K562 (cell line): ENCODE results near the gene LAMA4. TPM values are rescaled to one million over a fixed set of nuclear protein-coding genes. Genes with fewer than 3 reads are reported as not detected.

Source experiments
- ATAC-seq: fragments of 200-7000 bp; cut with Tn5 transposase; 3 replicates; pipeline ENCODE4 v1.9.1; 2020; ENCODE audit warnings: moderate library complexity
- BruUV-seq: library from RNA; stranded (reverse); fragments of 400-500 nt; replicated peaks from 2 replicates; lab custom pipeline; 2021; lab: Mats Ljungman, UMichigan
- CTCF ChIA-PET: fragments of 300-600 bp; formaldehyde crosslinking; extraction: SDS; loops from one replicate; lab custom pipeline; 2021; ENCODE audit warnings: low intra/inter-chr PET ratio; lab: Yijun Ruan, JAX
- POLR2A ChIA-PET: fragments of 300-600, 350-650 bp; sonication (Branson Sonifier 250); formaldehyde crosslinking; extraction: SDS; loops from one replicate; lab custom pipeline; 2021; ENCODE audit warnings: antibody characterized with exemption, inconsistent platforms; lab: Yijun Ruan, JAX
- DNase-seq, 4 experiments: peaks; one replicate each; pipeline versions ENCODE4 v3.0.0 to v3.0.0-alpha.2; 2011 to 2018; ENCODE audit warnings: low spot score in 3 of 4, mixed read lengths in 3 of 4; ENCODE audit errors: extremely low read depth in 1 of 4
- FAIRE-seq: peaks from 2 replicates; lab custom pipeline; 2011; peaks lifted over from hg19 to GRCh38; lab: Jason Lieb, UNC
- H2AFZ ChIP-seq: 2 replicates; pipeline ENCODE4 v1.6.0; 2011; ENCODE audit warnings: low read depth, low read length, control low read depth, inconsistent platforms
- H3K27ac ChIP-seq: fragments of 200-600 bp; 3 replicates; pipeline ENCODE4 v1.8.0; 2011; ENCODE audit warnings: low read depth, mild to moderate bottlenecking, control low read depth, inconsistent platforms, low read length, moderate library complexity, mixed read lengths; ENCODE audit errors: extremely low read depth
- H3K27me3 ChIP-seq, 2 experiments: fragments of 300-600 bp in 1 of 2; 2 replicates in 1 of 2; 3 replicates in 1 of 2; pipeline versions ENCODE4 v1.6.0 to v1.8.0; 2011; ENCODE audit warnings: inconsistent platforms in 2 of 2, low read length in 2 of 2, mild to moderate bottlenecking in 1 of 2, mixed read lengths in 1 of 2, moderate library complexity in 1 of 2; ENCODE audit not compliant: control insufficient read depth in 2 of 2, insufficient read depth in 2 of 2
- H3K36me3 ChIP-seq: fragments of 300-600 bp; 3 replicates; pipeline ENCODE4 v1.8.0; 2011; ENCODE audit warnings: mild to moderate bottlenecking, low read length, inconsistent platforms; ENCODE audit not compliant: control insufficient read depth, insufficient read depth
- H3K4me1 ChIP-seq, 2 experiments: fragments of 200-600 bp in 1 of 2; replicated peaks in 1 of 2; 2 replicates in 1 of 2; 3 replicates in 1 of 2; pipeline versions ENCODE4 v1.5.1 to v1.8.0; 2011; ENCODE audit warnings: inconsistent platforms in 2 of 2, low read length in 2 of 2, mild to moderate bottlenecking in 1 of 2, mixed read lengths in 1 of 2, moderate library complexity in 1 of 2; ENCODE audit not compliant: control insufficient read depth in 2 of 2, insufficient read depth in 2 of 2
- H3K4me2 ChIP-seq: 2 replicates; pipeline ENCODE4 v1.6.1; 2011; ENCODE audit warnings: low read length, control low read depth, inconsistent platforms, mixed read lengths; ENCODE audit not compliant: insufficient read depth
- H3K4me3 ChIP-seq: fragments of 200-600 bp; sonication (generic), shearing (Covaris generic); 2 replicates; pipeline ENCODE4 v1.5.1; 2016; ENCODE audit warnings: control low read depth, inconsistent platforms
- H3K79me2 ChIP-seq: fragments of 200-600 bp; 3 replicates; pipeline ENCODE4 v1.8.0; 2011; ENCODE audit warnings: low read length, inconsistent platforms; ENCODE audit not compliant: control insufficient read depth, insufficient read depth
- H3K9ac ChIP-seq, 2 experiments: 2 replicates each; pipeline versions ENCODE4 v1.6.0 to v1.6.1; 2011; ENCODE audit warnings: low read depth in 2 of 2, low read length in 2 of 2, control low read depth in 1 of 2, inconsistent platforms in 1 of 2, mild to moderate bottlenecking in 1 of 2, mixed read lengths in 1 of 2; ENCODE audit not compliant: insufficient read depth in 1 of 2
- H3K9me1 ChIP-seq: one replicate; pipeline ENCODE4 v1.6.0; 2011; ENCODE audit warnings: inconsistent platforms, mild to moderate bottlenecking, low read length, moderate library complexity; ENCODE audit not compliant: control insufficient read depth, insufficient read depth
- H3K9me3 ChIP-seq: replicated peaks from 2 replicates; pipeline ENCODE4 v1.5.1; 2011; ENCODE audit warnings: low read depth, low read length, inconsistent platforms; ENCODE audit not compliant: control insufficient read depth, insufficient read depth
- H4K20me1 ChIP-seq: replicated peaks from 2 replicates; pipeline ENCODE4 v1.6.1; 2011; ENCODE audit warnings: low read length, inconsistent platforms, mixed read lengths; ENCODE audit not compliant: control insufficient read depth, insufficient read depth
- BRF2 ChIP-seq: IDR thresholded peaks from 3 replicates; pipeline ENCODE4 v1.6.1; 2011; ENCODE audit warnings: borderline replicate concordance, mild to moderate bottlenecking; ENCODE audit not compliant: insufficient read length, insufficient read depth
- EP400 ChIP-seq: fragments of 450-650 bp; IDR thresholded peaks from 2 replicates; pipeline ENCODE4 v1.6.1; 2017; ENCODE audit warnings: antibody characterized with exemption, mild to moderate bottlenecking, moderate library complexity
- ETS2 ChIP-seq: IDR thresholded peaks from 2 replicates; pipeline ENCODE4 v1.6.1; 2016; ENCODE audit warnings: borderline replicate concordance, missing genetic modification characterization, mild to moderate bottlenecking, moderate library complexity, missing compliant biosample characterization; ENCODE audit not compliant: poor library complexity, severe bottlenecking
- HDGF ChIP-seq: fragments of 450-650 bp; IDR thresholded peaks from 2 replicates; pipeline ENCODE4 v1.6.1; 2016
- HLTF ChIP-seq: fragments of 450-650 bp; IDR thresholded peaks from 2 replicates; pipeline ENCODE4 v1.6.1; 2016
- IFI16 ChIP-seq: fragments of 250-450 bp; sonication (Bioruptor Pico); IDR thresholded peaks from 2 replicates; pipeline ENCODE4 v2.1.2; 2022; ENCODE audit warnings: mild to moderate bottlenecking, inconsistent platforms
- RBM39 ChIP-seq: fragments of 200-400 bp; formaldehyde crosslinking; optimal IDR thresholded peaks from 2 replicates; pipeline ENCODE3; 2018; ENCODE audit warnings: low read depth, low read length
- SAFB2 ChIP-seq: fragments of 200-400 bp; formaldehyde crosslinking; IDR thresholded peaks from 2 replicates; pipeline ENCODE4 v1.6.1; 2018; ENCODE audit warnings: borderline replicate concordance, low read length, low read depth, moderate library complexity; ENCODE audit not compliant: severe bottlenecking
- SMC3 ChIP-seq: conservative IDR thresholded peaks from 2 replicates; pipeline ENCODE4 v1.6.1; 2011; ENCODE audit warnings: low read depth, low read length, improper control_type of control experiment; ENCODE audit not compliant: insufficient read depth
- TOE1 ChIP-seq, 2 experiments: fragments of 450-650 bp in 1 of 2; sonication (generic) in 1 of 2; formaldehyde crosslinking in 1 of 2; IDR thresholded peaks; 2 replicates each; pipeline versions ENCODE4 v1.7.1 to v1.8.0; 2016 to 2022; ENCODE audit warnings: borderline replicate concordance in 2 of 2, mild to moderate bottlenecking in 2 of 2, antibody characterized with exemption in 1 of 2, inconsistent platforms in 1 of 2, low read depth in 1 of 2, missing genetic modification reagents in 1 of 2, moderate library complexity in 1 of 2
- ZNF592 ChIP-seq: fragments of 450-650 bp; IDR thresholded peaks from 2 replicates; pipeline ENCODE4 v1.6.1; 2017; ENCODE audit warnings: antibody characterized with exemption, mild to moderate bottlenecking
- WGBS: fragments of 100-300 bp; shearing (Covaris generic); methylation state at CpG from one replicate; pipeline ENCODE4 v1.1.6; 2016; ENCODE audit warnings: low coverage, mixed read lengths; ENCODE audit not compliant: insufficient coverage; ENCODE audit errors: missing lambda C conversion rate; 5-methylcytosine and 5-hydroxymethylcytosine counted together
- in situ Hi-C: fragments of 300-500 bp; cut with MboI; formaldehyde crosslinking; loops from 4 replicates; pipeline ENCODE4 v1.15.0; 2018; ENCODE audit warnings: inconsistent platforms, mixed read lengths
- intact Hi-C: fragments of 100-400 bp; cut with micrococcal nuclease; formaldehyde crosslinking; loops from 2 replicates; pipeline ENCODE4 v1.14.2; 2022
- polyA plus RNA-seq, 8 experiments: library from polyadenylated mRNA; depleted of rRNA in 4 of 8; stranded (reverse) in 5 of 8; unstranded in 3 of 8; fragments of >200 nt; fragmentation: Nextera tagmentation in 2 of 8; fragmentation: Illumina TruSeq in 1 of 8; extraction: Ambion mirVana in 2 of 8; extraction: Trizol in 1 of 8; gene quantifications; 2 replicates each; pipeline versions ENCODE4 v1.2.1 to v1.2.3, GENCODE V29; 2011 to 2014; ENCODE audit warnings: inconsistent platforms in 1 of 8, missing spikeins in 1 of 8
- total RNA-seq, 7 experiments: library from RNA; depleted of rRNA in 6 of 7; stranded (reverse); fragments of >200 nt in 6 of 7; fragmentation: Illumina TruSeq in 2 of 7; extraction: Trizol in 2 of 7; gene quantifications; 2 replicates each; pipeline versions ENCODE4 v1.2.1 to v1.2.3, GENCODE V29; 2011 to 2021; ENCODE audit warnings: low replicate concordance in 1 of 7

Gene LAMA4
- total and polyA plus RNA-seq, 9 of the 15 experiments (the other 6 are each of a cell fraction or from before 2014, with no cell fraction given): 0.05 to 2.9 (median 0.51) TPM

GRCh38 chr6:112231594-112232060 lies 22.7 kb downstream of the LAMA4 start:
- DNase-seq (no peak), ATAC-seq (no peak), FAIRE-seq (no peak)
- POLR2A ChIA-PET: no interaction called here
- no peaks in the 10 kb centered on the region for H4K20me1 ChIP-seq
- H3K27ac ChIP-seq: no peak overlapping the region
- H3K9ac ChIP-seq: no peak overlapping the region
- TF ChIP-seq SAFB2 (no peak), HDGF (no peak), HLTF (no peak), EP400 (no peak)
- intact Hi-C loops (no loop called here), in situ Hi-C loops (no loop called here)
- WGBS: 0% methylated on average over 2 of the region's 2 CpGs
- no peaks in the 10 kb centered on the region for H3K9me3 ChIP-seq
- no peak overlapping the region for H3K4me3 ChIP-seq
- no peaks in the 10 kb centered on the region for H3K27me3 ChIP-seq
- no peaks in the 10 kb centered on the region for H3K36me3 ChIP-seq
- no peaks in the 10 kb centered on the region for H3K9me1 ChIP-seq
- CTCF ChIA-PET: no interaction called here
- no peak overlapping the region for H2AFZ ChIP-seq
- no peak overlapping the region for H3K4me2 ChIP-seq
- H3K79me2 ChIP-seq: no peaks in the 10 kb centered on the region
- H3K4me1 ChIP-seq: no peaks in the 10 kb centered on the region
- BruUV-seq: no TSS peak

- CTCF ChIA-PET: no interaction called here
- in situ Hi-C loops: no loop called here
- no TSS peak for BruUV-seq
- H3K36me3 ChIP-seq: no peaks in the 10 kb centered on the region
- POLR2A ChIA-PET: no interaction called here
- WGBS: 0% methylated on average over 1 of the region's 1 CpG
- no peaks in the 10 kb centered on the region for H3K9me1 ChIP-seq
- no peaks in the 10 kb centered on the region for H3K27me3 ChIP-seq
- intact Hi-C loops: no loop called here
- no peaks in the 10 kb centered on the region for H3K4me1 ChIP-seq
- H3K9ac ChIP-seq: no peak overlapping the region
- no peak overlapping the region for H3K4me2 ChIP-seq
- no peak overlapping the region for H3K27ac ChIP-seq
- DNase-seq (no peak), ATAC-seq (no peak), FAIRE-seq (no peak)
- H3K79me2 ChIP-seq: no peaks in the 10 kb centered on the region
- no peak overlapping the region for H3K4me3 ChIP-seq
- no peak overlapping the region for H2AFZ ChIP-seq
- H4K20me1 ChIP-seq: no peaks in the 10 kb centered on the region
- no peaks in the 10 kb centered on the region for H3K9me3 ChIP-seq
- no peak for TF ChIP-seq TOE1 (IDR thresholded peaks at IDR 0.05; ENCODE audit: borderline replicate concordance)
- no peak for TF ChIP-seq TOE1 (CRISPR knock-in tag; IDR thresholded peaks at IDR 0.05; ENCODE audit: borderline replicate concordance, low read depth)
- no peak for TF ChIP-seq ZNF592
- TF ChIP-seq ETS2 (tag): no peak
- TF ChIP-seq RBM39: no peak
- no peak for TF ChIP-seq IFI16 (CRISPR knock-in tag)
- no peak for TF ChIP-seq BRF2
- TF ChIP-seq SMC3: no peak
These were observed 23.2 kb downstream of the LAMA4 start for GRCh38 chr6:112231164-112231563.
